HCT116 (cell line): ENCODE data around the gene TRMU. TPM values are rescaled to one million over a fixed set of nuclear protein-coding genes. Genes with fewer than 3 reads are reported as not detected.

Source experiments
- ATAC-seq: fragments of 200-7000 bp; cut with Tn5 transposase; 2 replicates; pipeline ENCODE4 v1.9.1; 2020; ENCODE audit warnings: mild to moderate bottlenecking, moderate library complexity
- BruUV-seq: library from RNA; stranded (reverse); fragments of 400-500 nt; replicated peaks from 2 replicates; lab custom pipeline; 2021; lab: Mats Ljungman, UMichigan
- CTCF ChIA-PET: fragments of 300-600 bp; sonication (Branson Sonifier 250); formaldehyde crosslinking; loops from one replicate; lab custom pipeline; 2021; ENCODE audit warnings: antibody characterized with exemption; lab: Charles Lee
- POLR2A ChIA-PET: fragments of 300-600, 350-600 bp; sonication (Branson Sonifier 250); formaldehyde crosslinking; loops from one replicate; lab custom pipeline; 2021; ENCODE audit warnings: antibody characterized with exemption; lab: Charles Lee
- RAD21 ChIA-PET, 2 experiments: fragments of 300-600 bp; sonication (Branson Sonifier 250); formaldehyde crosslinking; loops; one replicate each; lab custom pipeline; 2023; ENCODE audit warnings: low total read pairs in 2 of 2; ENCODE audit not compliant: uncharacterized antibody in 2 of 2, unreplicated experiment in 2 of 2, low non-redundant PET in 1 of 2; lab: Charles Lee
- DNase-seq: peaks from one replicate; pipeline ENCODE4 v3.0.0-alpha.2; 2010; ENCODE audit warnings: low read depth, low spot score
- H2AFZ ChIP-seq: fragments of 200-600 bp; shearing (Covaris generic), sonication (generic); 2 replicates; pipeline ENCODE4 v1.6.1; 2017; ENCODE audit warnings: low read depth, mixed run types, mixed read lengths, antibody characterized with exemption, low read length; ENCODE audit not compliant: poor library complexity, severe bottlenecking
- H3K27ac ChIP-seq: 2 replicates; pipeline ENCODE4 v1.5.1; 2012; ENCODE audit warnings: low read depth, low read length
- H3K27me3 ChIP-seq: fragments of 200-600 bp; sonication (generic); 2 replicates; pipeline ENCODE4 v1.6.1; 2016; ENCODE audit warnings: mixed run types, low read length, mixed read lengths; ENCODE audit not compliant: insufficient read depth
- H3K36me3 ChIP-seq, 2 experiments: fragments of 200-500 bp in 1 of 2; fragments of 200-600 bp in 1 of 2; sonication (Bioruptor generic) in 1 of 2; sonication (generic) in 1 of 2; 2 replicates each; pipeline versions ENCODE4 v1.5.1 to v1.6.1; 2014 to 2016; ENCODE audit warnings: low read length in 2 of 2, inconsistent platforms in 1 of 2, mixed read lengths in 1 of 2, mixed run types in 1 of 2; ENCODE audit not compliant: insufficient read depth in 2 of 2, control insufficient read depth in 1 of 2
- H3K4me1 ChIP-seq, 2 experiments: fragments of 200-600 bp in 1 of 2; sonication (generic) in 1 of 2; 2 replicates each; pipeline versions ENCODE4 v1.5.1 to v1.6.1; 2012 to 2017; ENCODE audit warnings: low read length in 2 of 2, inconsistent platforms in 1 of 2, mild to moderate bottlenecking in 1 of 2, mixed read lengths in 1 of 2, mixed run types in 1 of 2, moderate library complexity in 1 of 2; ENCODE audit not compliant: insufficient read depth in 2 of 2, control insufficient read depth in 1 of 2
- H3K4me2 ChIP-seq: fragments of 200-600 bp; sonication (generic); 2 replicates; pipeline ENCODE4 v1.6.1; 2017; ENCODE audit warnings: mixed run types, low read length, mixed read lengths
- H3K4me3 ChIP-seq, 2 experiments: fragments of 200-600 bp in 1 of 2; sonication (generic) in 1 of 2; replicated peaks in 1 of 2; 2 replicates each; pipeline ENCODE4 v1.5.1; 2011 to 2016; ENCODE audit warnings: low read length in 2 of 2, control low read depth in 1 of 2, low read depth in 1 of 2, mild to moderate bottlenecking in 1 of 2, mixed read lengths in 1 of 2, mixed run types in 1 of 2
- H3K79me2 ChIP-seq: fragments of 200-600 bp; sonication (generic); 2 replicates; pipeline ENCODE4 v1.6.1; 2017; ENCODE audit warnings: mild to moderate bottlenecking, mixed run types, low read length, moderate library complexity, mixed read lengths; ENCODE audit not compliant: insufficient read depth
- H3K9ac ChIP-seq: fragments of 200-600 bp; sonication (generic); 2 replicates; pipeline ENCODE4 v1.6.1; 2016; ENCODE audit warnings: low read length, mixed read lengths
- H3K9me2 ChIP-seq: fragments of 200-600 bp; sonication (generic), shearing (Covaris generic); 2 replicates; pipeline ENCODE4 v1.6.1; 2017; ENCODE audit warnings: mixed run types, mild to moderate bottlenecking, moderate library complexity; ENCODE audit not compliant: insufficient read depth
- H3K9me3 ChIP-seq, 2 experiments: fragments of 200-500 bp in 1 of 2; fragments of 200-600 bp in 1 of 2; sonication (Bioruptor generic) in 1 of 2; sonication (generic) in 1 of 2; 2 replicates each; pipeline ENCODE4 v1.6.1; 2014 to 2017; ENCODE audit warnings: low read length in 2 of 2, mixed read lengths in 2 of 2, inconsistent platforms in 1 of 2, low read depth in 1 of 2, mild to moderate bottlenecking in 1 of 2, mixed run types in 1 of 2, moderate library complexity in 1 of 2; ENCODE audit not compliant: control insufficient read depth in 1 of 2, insufficient read depth in 1 of 2
- H4K20me1 ChIP-seq: fragments of 200-600 bp; sonication (generic), shearing (Covaris generic); 2 replicates; pipeline ENCODE4 v1.6.1; 2017; ENCODE audit warnings: mixed run types, mild to moderate bottlenecking, moderate library complexity; ENCODE audit not compliant: insufficient read depth
- CBX3 ChIP-seq: IDR thresholded peaks from 2 replicates; pipeline ENCODE4 v1.6.1; 2012; ENCODE audit warnings: low read depth
- EGR1 ChIP-seq: IDR thresholded peaks from 2 replicates; pipeline ENCODE4 v1.6.1; 2012; ENCODE audit warnings: low read depth
- ELF1 ChIP-seq: IDR thresholded peaks from 2 replicates; pipeline ENCODE4 v1.6.1; 2012; ENCODE audit warnings: low read depth, borderline replicate concordance
- EZH2 ChIP-seq: fragments of 200-600 bp; sonication (generic); IDR thresholded peaks from 2 replicates; pipeline ENCODE4 v1.6.1; 2017; ENCODE audit warnings: antibody characterized with exemption, mixed run types
- EZH2phosphoT487 ChIP-seq: fragments of 200-600 bp; IDR thresholded peaks from 2 replicates; pipeline ENCODE4 v1.6.1; 2018; ENCODE audit warnings: antibody characterized with exemption, borderline replicate concordance
- FOSL1 ChIP-seq: IDR thresholded peaks from 2 replicates; pipeline ENCODE4 v1.6.1; 2012; ENCODE audit warnings: low read depth
- JUND ChIP-seq: IDR thresholded peaks from 2 replicates; pipeline ENCODE4 v1.6.1; 2012
- POLR2A ChIP-seq: IDR thresholded peaks from 2 replicates; pipeline ENCODE4 v1.7.0; 2011; ENCODE audit warnings: borderline replicate concordance; ENCODE audit not compliant: insufficient read depth, insufficient read length; ENCODE audit errors: extremely low read depth
- RAD21 ChIP-seq: IDR thresholded peaks from 2 replicates; pipeline ENCODE4 v1.6.1; 2012; ENCODE audit warnings: low read depth, mild to moderate bottlenecking
- SRF ChIP-seq: IDR thresholded peaks from 2 replicates; pipeline ENCODE4 v1.6.1; 2012; ENCODE audit warnings: low read depth
- TCF7L2 ChIP-seq: IDR thresholded peaks from 2 replicates; pipeline ENCODE4 v1.7.0; 2011; ENCODE audit warnings: borderline replicate concordance, inconsistent platforms; ENCODE audit not compliant: insufficient read depth, insufficient read length; ENCODE audit errors: extremely low read depth
- YY1 ChIP-seq: IDR thresholded peaks from 2 replicates; pipeline ENCODE4 v1.6.1; 2011; ENCODE audit warnings: low read length, low read depth, moderate library complexity, mild to moderate bottlenecking; ENCODE audit not compliant: insufficient replicate concordance; ENCODE audit errors: extremely low read depth
- ZNF274 ChIP-seq: fragments of 200-500 bp; sonication (Bioruptor generic); IDR thresholded peaks from 2 replicates; pipeline ENCODE4 v1.6.1; 2014; ENCODE audit warnings: mild to moderate bottlenecking, low read depth, low read length, inconsistent platforms
- intact Hi-C: fragments of 100-400 bp; cut with micrococcal nuclease; formaldehyde crosslinking; loops from 2 replicates; pipeline ENCODE4 v1.10.0; 2022
- total RNA-seq: library from RNA; stranded (reverse); gene quantifications from one replicate; pipeline ENCODE4 v1.2.1, GENCODE V29; 2021; ENCODE audit not compliant: unreplicated experiment
- TF ChIP-seq, protein P1 (sequence below): IDR thresholded peaks from 2 replicates; pipeline ENCODE4 v1.6.1; 2012; ENCODE audit warnings: low read depth
- TF ChIP-seq, protein P2 (sequence below): IDR thresholded peaks from 2 replicates; pipeline ENCODE4 v1.6.1; 2012
- TF ChIP-seq, protein P3 (sequence below), 3 experiments: fragments of 200-600 bp in 1 of 3; sonication (generic) in 1 of 3; IDR thresholded peaks in 2 of 3; conservative IDR thresholded peaks in 1 of 3; 2 replicates each; pipeline ENCODE4 v1.5.1; 2012 to 2017; ENCODE audit warnings: low read depth in 2 of 3, low read length in 2 of 3, antibody characterized with exemption in 1 of 3, borderline replicate concordance in 1 of 3, control low read depth in 1 of 3, mild to moderate bottlenecking in 1 of 3, mixed read lengths in 1 of 3, mixed run types in 1 of 3, moderate library complexity in 1 of 3; ENCODE audit not compliant: insufficient read depth in 1 of 3
- TF ChIP-seq, protein P4 (sequence below): IDR thresholded peaks from 2 replicates; pipeline ENCODE4 v1.6.1; 2011; ENCODE audit warnings: mild to moderate bottlenecking, low read length, moderate library complexity; ENCODE audit not compliant: insufficient replicate concordance; ENCODE audit errors: extremely low read depth

TRMU gene
- total RNA-seq, 1 experiment from 2014 or later, result 65.4 TPM

DNA sequence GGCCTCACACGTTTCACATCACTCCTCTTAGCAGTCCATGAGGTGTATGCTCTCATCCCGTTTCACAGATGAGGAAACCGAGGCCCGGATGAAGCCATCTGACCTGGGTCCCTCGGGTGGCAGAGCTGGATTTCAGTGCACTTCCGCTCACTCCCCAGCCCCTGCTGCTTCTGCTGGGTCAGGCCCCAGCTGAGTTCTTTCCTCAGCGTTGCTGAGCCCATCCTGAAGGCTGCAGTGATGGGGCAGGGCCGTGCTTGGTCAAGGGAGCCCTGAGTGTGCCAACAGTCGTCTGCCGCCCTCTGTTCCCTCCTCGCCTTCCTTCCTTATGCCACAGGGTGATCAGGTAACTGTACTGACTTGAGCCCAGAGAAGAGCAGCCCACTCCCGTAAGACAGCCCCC lies 12.1 kb downstream of the TRMU start:
- H3K27ac ChIP-seq, result no peak overlapping the region
- no peaks in the 10 kb centered on the region; the same call in 1 of the 2 replicates for H4K20me1 ChIP-seq
- no peak overlapping the region for H3K4me2 ChIP-seq
- DNase-seq, result no peak
- no peak overlapping the region for H3K9ac ChIP-seq
- H3K4me1 ChIP-seq, result peaks cover 4 to 5% of the 10 kb centered on the region in 2 experiments
- ChIA-PET CTCF (no interaction called here), POLR2A (no interaction called here), RAD21 (no interaction called here)
- H3K36me3 ChIP-seq, result peaks cover 61 to 84% of the 10 kb centered on the region in 2 experiments
- no peak for ATAC-seq
- no TSS peak for BruUV-seq
- no peaks in the 10 kb centered on the region for H3K27me3 ChIP-seq
- H3K79me2 ChIP-seq, result peaks cover 40% of the 10 kb centered on the region
- no peak overlapping the region for H2AFZ ChIP-seq
- H3K9me3 ChIP-seq, result no peaks in the 10 kb centered on the region
- intact Hi-C loops, result no loop called here
- H3K4me3 ChIP-seq, result no peak overlapping the region
- H3K9me2 ChIP-seq, result no peaks in the 10 kb centered on the region
- TF ChIP-seq, protein P1, sequence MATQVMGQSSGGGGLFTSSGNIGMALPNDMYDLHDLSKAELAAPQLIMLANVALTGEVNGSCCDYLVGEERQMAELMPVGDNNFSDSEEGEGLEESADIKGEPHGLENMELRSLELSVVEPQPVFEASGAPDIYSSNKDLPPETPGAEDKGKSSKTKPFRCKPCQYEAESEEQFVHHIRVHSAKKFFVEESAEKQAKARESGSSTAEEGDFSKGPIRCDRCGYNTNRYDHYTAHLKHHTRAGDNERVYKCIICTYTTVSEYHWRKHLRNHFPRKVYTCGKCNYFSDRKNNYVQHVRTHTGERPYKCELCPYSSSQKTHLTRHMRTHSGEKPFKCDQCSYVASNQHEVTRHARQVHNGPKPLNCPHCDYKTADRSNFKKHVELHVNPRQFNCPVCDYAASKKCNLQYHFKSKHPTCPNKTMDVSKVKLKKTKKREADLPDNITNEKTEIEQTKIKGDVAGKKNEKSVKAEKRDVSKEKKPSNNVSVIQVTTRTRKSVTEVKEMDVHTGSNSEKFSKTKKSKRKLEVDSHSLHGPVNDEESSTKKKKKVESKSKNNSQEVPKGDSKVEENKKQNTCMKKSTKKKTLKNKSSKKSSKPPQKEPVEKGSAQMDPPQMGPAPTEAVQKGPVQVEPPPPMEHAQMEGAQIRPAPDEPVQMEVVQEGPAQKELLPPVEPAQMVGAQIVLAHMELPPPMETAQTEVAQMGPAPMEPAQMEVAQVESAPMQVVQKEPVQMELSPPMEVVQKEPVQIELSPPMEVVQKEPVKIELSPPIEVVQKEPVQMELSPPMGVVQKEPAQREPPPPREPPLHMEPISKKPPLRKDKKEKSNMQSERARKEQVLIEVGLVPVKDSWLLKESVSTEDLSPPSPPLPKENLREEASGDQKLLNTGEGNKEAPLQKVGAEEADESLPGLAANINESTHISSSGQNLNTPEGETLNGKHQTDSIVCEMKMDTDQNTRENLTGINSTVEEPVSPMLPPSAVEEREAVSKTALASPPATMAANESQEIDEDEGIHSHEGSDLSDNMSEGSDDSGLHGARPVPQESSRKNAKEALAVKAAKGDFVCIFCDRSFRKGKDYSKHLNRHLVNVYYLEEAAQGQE, result no peak
- TF ChIP-seq FOSL1 (no peak), JUND (no peak), EZH2 (no peak), ZNF274 (no peak), ELF1 (no peak), EGR1 (no peak), RAD21 (no peak), YY1 (no peak), EZH2phosphoT487 (no peak), POLR2A (no peak), TCF7L2 (no peak), CBX3 (no peak), SRF (no peak)
- TF ChIP-seq, protein P2, sequence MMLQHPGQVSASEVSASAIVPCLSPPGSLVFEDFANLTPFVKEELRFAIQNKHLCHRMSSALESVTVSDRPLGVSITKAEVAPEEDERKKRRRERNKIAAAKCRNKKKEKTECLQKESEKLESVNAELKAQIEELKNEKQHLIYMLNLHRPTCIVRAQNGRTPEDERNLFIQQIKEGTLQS, result no peak
- TF ChIP-seq, protein P3, sequence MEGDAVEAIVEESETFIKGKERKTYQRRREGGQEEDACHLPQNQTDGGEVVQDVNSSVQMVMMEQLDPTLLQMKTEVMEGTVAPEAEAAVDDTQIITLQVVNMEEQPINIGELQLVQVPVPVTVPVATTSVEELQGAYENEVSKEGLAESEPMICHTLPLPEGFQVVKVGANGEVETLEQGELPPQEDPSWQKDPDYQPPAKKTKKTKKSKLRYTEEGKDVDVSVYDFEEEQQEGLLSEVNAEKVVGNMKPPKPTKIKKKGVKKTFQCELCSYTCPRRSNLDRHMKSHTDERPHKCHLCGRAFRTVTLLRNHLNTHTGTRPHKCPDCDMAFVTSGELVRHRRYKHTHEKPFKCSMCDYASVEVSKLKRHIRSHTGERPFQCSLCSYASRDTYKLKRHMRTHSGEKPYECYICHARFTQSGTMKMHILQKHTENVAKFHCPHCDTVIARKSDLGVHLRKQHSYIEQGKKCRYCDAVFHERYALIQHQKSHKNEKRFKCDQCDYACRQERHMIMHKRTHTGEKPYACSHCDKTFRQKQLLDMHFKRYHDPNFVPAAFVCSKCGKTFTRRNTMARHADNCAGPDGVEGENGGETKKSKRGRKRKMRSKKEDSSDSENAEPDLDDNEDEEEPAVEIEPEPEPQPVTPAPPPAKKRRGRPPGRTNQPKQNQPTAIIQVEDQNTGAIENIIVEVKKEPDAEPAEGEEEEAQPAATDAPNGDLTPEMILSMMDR (IDR thresholded peaks at IDR 0.05 in 2 of 3, conservative IDR thresholded peaks at IDR 0.05 in 1 of 3; ENCODE audit: borderline replicate concordance in 1 of 3, insufficient read depth in 1 of 3, low read depth in 2 of 3, low read length in 2 of 3), result no peak
- TF ChIP-seq, protein P4, sequence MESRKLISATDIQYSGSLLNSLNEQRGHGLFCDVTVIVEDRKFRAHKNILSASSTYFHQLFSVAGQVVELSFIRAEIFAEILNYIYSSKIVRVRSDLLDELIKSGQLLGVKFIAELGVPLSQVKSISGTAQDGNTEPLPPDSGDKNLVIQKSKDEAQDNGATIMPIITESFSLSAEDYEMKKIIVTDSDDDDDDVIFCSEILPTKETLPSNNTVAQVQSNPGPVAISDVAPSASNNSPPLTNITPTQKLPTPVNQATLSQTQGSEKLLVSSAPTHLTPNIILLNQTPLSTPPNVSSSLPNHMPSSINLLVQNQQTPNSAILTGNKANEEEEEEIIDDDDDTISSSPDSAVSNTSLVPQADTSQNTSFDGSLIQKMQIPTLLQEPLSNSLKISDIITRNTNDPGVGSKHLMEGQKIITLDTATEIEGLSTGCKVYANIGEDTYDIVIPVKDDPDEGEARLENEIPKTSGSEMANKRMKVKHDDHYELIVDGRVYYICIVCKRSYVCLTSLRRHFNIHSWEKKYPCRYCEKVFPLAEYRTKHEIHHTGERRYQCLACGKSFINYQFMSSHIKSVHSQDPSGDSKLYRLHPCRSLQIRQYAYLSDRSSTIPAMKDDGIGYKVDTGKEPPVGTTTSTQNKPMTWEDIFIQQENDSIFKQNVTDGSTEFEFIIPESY, result no peak
